Measurements from ENCODE around the gene P2RX7.
"Not testable (repeated sequence)": the region's sequence is repeated elsewhere in the genome, so short reads cannot be mapped to it uniquely, and the experiment has no call there.

Gene P2RX7

GRCh38 chr12:121184984-121185889 is 52.6 kb downstream of the P2RX7 start:
- Mint-ChIP-seq H3K27me3 (no peaks in the 10 kb centered on the region), H3K4me1 (no peaks in the 10 kb centered on the region), H3K9me3 (peaks cover 13% of the 10 kb centered on the region), H3K36me3 (peaks cover 42% of the 10 kb centered on the region), H3K27ac (no peak overlapping the region), H3K4me3 (no peak overlapping the region)
- CTCF ChIA-PET, result interaction anchor here (0.6 to 1.6 kb wide), 2 partner anchors 10 to 757 kb away, joined by 4 to 6 read pairs; no protein-coding TSS in a partner anchor
- DNase-seq, result no peak

DNA sequence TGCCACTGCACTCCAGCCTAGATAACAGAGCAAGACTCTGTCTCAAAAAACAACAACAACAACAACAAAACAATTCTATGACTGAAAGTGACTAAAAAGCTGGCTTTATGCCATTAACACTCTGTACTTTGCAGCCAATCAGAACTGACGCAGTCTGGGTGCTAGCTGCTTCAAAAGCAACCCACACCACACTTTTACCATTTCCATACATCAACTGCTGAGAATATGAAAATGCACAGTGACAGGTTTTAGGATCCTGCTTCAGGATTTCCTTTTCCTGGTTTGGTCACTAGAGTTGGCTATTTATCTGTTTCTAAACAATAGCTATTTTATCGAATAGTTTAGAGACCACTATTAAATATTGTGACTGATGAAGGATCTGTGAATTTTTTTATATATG is 54.1 kb downstream of the P2RX7 start:
- no peak for DNase-seq
- H3K27me3 Mint-ChIP-seq, result no peaks in the 10 kb centered on the region
- CTCF ChIA-PET, result interaction anchor here (1.6 kb wide), 1 partner anchor 9 kb away, joined by 6 read pairs; no protein-coding TSS in a partner anchor
- no peak overlapping the region for H3K27ac Mint-ChIP-seq
- peaks cover 7% of the 10 kb centered on the region for H3K9me3 Mint-ChIP-seq
- H3K4me3 Mint-ChIP-seq, result no peak overlapping the region
- H3K36me3 Mint-ChIP-seq, result peaks cover 35% of the 10 kb centered on the region
- H3K4me1 Mint-ChIP-seq, result peaks cover 2% of the 10 kb centered on the region

DNA sequence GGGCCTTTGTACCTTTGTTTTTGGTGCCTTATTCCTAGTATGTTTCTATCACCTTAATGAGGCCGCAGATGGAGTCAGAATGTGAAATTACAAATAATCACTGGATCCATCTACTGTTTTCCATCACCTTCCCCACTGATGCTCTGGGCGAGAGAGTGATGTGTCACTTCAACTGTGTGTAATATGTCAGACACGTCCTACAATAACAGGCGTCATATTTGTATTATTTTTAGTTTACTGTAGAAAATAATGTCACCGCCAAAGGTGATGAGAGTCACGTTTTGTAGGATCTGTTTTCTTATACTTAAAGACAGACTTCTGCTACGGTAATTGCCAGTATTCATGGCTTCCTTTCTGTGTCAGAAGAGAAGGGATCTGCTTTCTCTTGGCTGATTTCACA is 54.8 kb downstream of the P2RX7 start:
- Mint-ChIP-seq H3K27me3 (no peaks in the 10 kb centered on the region), H3K9me3 (no peaks in the 10 kb centered on the region), H3K4me1 (peaks cover 4% of the 10 kb centered on the region), H3K36me3 (peaks cover 29% of the 10 kb centered on the region), H3K4me3 (no peak overlapping the region), H3K27ac (no peak overlapping the region)
- DNase-seq, result no peak
- CTCF ChIA-PET, result no interaction called here

- no peak overlapping the region for H3K27ac Mint-ChIP-seq
- H3K4me1 Mint-ChIP-seq, result peaks cover 7% of the 10 kb centered on the region
- no peaks in the 10 kb centered on the region for H3K27me3 Mint-ChIP-seq
- H3K4me3 Mint-ChIP-seq, result no peak overlapping the region
- DNase-seq, result no peak
- CTCF ChIA-PET, result no interaction called here
- H3K36me3 Mint-ChIP-seq, result peaks cover 28% of the 10 kb centered on the region
- H3K9me3 Mint-ChIP-seq, result no peaks in the 10 kb centered on the region
Observed at GRCh38 chr12:121188227-121188626, 55.6 kb downstream of the P2RX7 start.

- CTCF ChIA-PET, result no interaction called here
- H3K9me3 Mint-ChIP-seq, result no peaks in the 10 kb centered on the region
- H3K4me1 Mint-ChIP-seq, result peaks cover 7% of the 10 kb centered on the region
- no peaks in the 10 kb centered on the region for H3K27me3 Mint-ChIP-seq
- H3K4me3 Mint-ChIP-seq, result no peak overlapping the region
- H3K27ac Mint-ChIP-seq, result no peak overlapping the region
- no peak for DNase-seq
- peaks cover 28% of the 10 kb centered on the region for H3K36me3 Mint-ChIP-seq
Observed at GRCh38 chr12:121189131-121189530, 56.5 kb downstream of the P2RX7 start.

GRCh38 chr12:121189619-121190155 is 57.0 kb downstream of the P2RX7 start:
- DNase-seq, result no peak
- Mint-ChIP-seq H3K4me1 (peaks cover 7% of the 10 kb centered on the region), H3K9me3 (no peaks in the 10 kb centered on the region), H3K4me3 (no peak overlapping the region), H3K36me3 (peaks cover 25% of the 10 kb centered on the region), H3K27ac (no peak overlapping the region), H3K27me3 (no peaks in the 10 kb centered on the region)
- CTCF ChIA-PET, result no interaction called here

DNA sequence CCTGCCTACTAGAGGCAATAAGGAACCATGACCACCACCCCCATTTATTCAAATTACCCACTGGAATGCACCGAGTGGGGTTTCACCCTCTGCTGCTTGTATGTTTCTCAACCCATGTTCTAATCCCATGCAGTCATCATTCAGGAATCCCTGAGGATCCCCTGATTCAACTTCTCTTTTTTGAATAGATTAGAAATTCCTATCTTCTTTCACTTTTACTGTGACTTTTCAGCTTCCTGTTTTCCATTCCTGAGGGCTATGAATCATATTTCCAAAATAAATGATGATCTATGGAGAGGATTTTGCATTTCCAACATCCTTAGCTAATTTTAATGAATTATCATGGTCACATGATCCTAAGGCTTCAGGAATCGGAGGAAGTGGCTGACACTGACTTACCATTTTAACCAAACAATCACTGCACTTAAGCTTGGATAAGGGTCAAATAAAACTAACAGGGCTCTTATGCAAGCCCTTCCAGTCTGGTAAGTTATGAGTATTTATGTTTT is 57.9 kb downstream of the P2RX7 start:
- DNase-seq, result no peak
- CTCF ChIA-PET, result no interaction called here
- Mint-ChIP-seq H3K4me3 (no peak overlapping the region), H3K27ac (no peak overlapping the region), H3K27me3 (no peaks in the 10 kb centered on the region), H3K9me3 (no peaks in the 10 kb centered on the region), H3K36me3 (peaks cover 18% of the 10 kb centered on the region), H3K4me1 (peaks cover 7% of the 10 kb centered on the region)

DNA sequence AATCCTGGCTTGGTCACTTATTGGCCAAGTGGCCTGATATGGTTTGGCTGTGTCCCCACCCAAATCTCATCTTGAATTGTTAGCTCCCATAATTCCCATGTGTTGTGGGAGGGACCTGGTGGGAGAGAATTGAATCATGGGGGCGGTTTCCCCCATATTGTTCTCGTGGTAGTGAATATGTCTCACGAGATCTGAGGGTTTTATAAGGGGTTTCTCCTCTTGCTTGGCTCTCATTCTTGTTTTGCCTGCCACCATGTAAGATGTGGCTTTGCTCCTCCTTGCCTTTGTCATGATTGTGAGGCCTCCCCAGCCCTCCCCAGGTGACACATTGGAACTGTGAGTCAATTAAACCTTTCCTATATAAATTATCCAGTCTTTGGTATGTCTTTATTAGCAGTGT is 58.5 kb downstream of the P2RX7 start:
- DNase-seq, result no peak
- H3K9me3 Mint-ChIP-seq, result no peaks in the 10 kb centered on the region
- peaks cover 7% of the 10 kb centered on the region for H3K4me1 Mint-ChIP-seq
- H3K27ac Mint-ChIP-seq, result no peak overlapping the region
- no peaks in the 10 kb centered on the region for H3K27me3 Mint-ChIP-seq
- peaks cover 14% of the 10 kb centered on the region for H3K36me3 Mint-ChIP-seq
- CTCF ChIA-PET, result no interaction called here
- H3K4me3 Mint-ChIP-seq, result no peak overlapping the region

GRCh38 chr12:121196902-121197301 is 64.2 kb downstream of the P2RX7 start:
- DNase-seq, result peak; percentile 31
- no peak overlapping the region for H3K4me3 Mint-ChIP-seq
- no peaks in the 10 kb centered on the region for H3K9me3 Mint-ChIP-seq
- CTCF ChIA-PET, result no interaction called here
- peaks cover 19% of the 10 kb centered on the region for H3K4me1 Mint-ChIP-seq
- no peak overlapping the region for H3K27ac Mint-ChIP-seq
- peaks cover 22% of the 10 kb centered on the region for H3K27me3 Mint-ChIP-seq
- H3K36me3 Mint-ChIP-seq, result no peaks in the 10 kb centered on the region

DNA sequence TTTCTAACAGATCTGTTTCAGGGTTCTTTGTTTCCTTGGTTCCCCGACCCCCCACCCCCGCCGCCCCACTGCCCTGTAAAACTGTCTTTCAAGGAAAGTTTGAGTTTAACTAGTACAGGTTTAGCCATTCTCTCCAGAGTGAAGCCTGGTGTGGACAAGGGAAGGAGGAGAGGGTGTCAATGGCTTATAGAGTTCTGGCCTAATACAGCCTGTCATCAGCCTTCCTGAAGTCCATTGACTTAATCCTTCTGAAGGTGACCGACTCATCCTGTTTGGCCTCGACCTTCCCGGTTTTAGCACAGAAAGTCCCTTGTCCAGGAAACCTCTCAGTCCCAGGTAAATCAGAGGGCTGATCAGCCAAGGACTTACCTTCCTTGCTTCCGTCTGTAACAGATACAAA is 66.3 kb downstream of the P2RX7 start:
- Mint-ChIP-seq H3K36me3 (no peaks in the 10 kb centered on the region), H3K4me1 (peaks cover 14% of the 10 kb centered on the region), H3K4me3 (no peak overlapping the region), H3K27ac (no peak overlapping the region), H3K27me3 (peaks cover 29% of the 10 kb centered on the region), H3K9me3 (no peaks in the 10 kb centered on the region)
- DNase-seq, result no peak
- CTCF ChIA-PET, result interaction anchor here (1.3 kb wide), 1 partner anchor 76 kb away, joined by 4 read pairs; no protein-coding TSS in a partner anchor

GRCh38 chr12:121201140-121201539 is 68.5 kb downstream of the P2RX7 start:
- H3K36me3 Mint-ChIP-seq, H3K4me3 Mint-ChIP-seq, DNase-seq, H3K27ac Mint-ChIP-seq, H3K9me3 Mint-ChIP-seq: not testable (repeated sequence)
- Mint-ChIP-seq H3K27me3 (peaks cover 30% of the 10 kb centered on the region), H3K4me1 (peaks cover 23% of the 10 kb centered on the region)
- CTCF ChIA-PET, result interaction anchor here (0.7 kb wide), 1 partner anchor 595 kb away, joined by 3 read pairs; no protein-coding TSS in a partner anchor

- H3K9me3 Mint-ChIP-seq, result no peaks in the 10 kb centered on the region
- no peak for DNase-seq
- H3K4me3 Mint-ChIP-seq, result no peak overlapping the region
- H3K27ac Mint-ChIP-seq, result no peak overlapping the region
- H3K36me3 Mint-ChIP-seq, result no peaks in the 10 kb centered on the region
- H3K4me1 Mint-ChIP-seq, result peaks cover 15% of the 10 kb centered on the region
- CTCF ChIA-PET, result no interaction called here
- H3K27me3 Mint-ChIP-seq, result peaks cover 26% of the 10 kb centered on the region
Observed at GRCh38 chr12:121202407-121203355, 70.0 kb downstream of the P2RX7 start.

- Mint-ChIP-seq H3K36me3 (no peaks in the 10 kb centered on the region), H3K27me3 (peaks cover 20% of the 10 kb centered on the region), H3K27ac (no peak overlapping the region), H3K4me3 (no peak overlapping the region), H3K4me1 (peaks cover 17% of the 10 kb centered on the region), H3K9me3 (no peaks in the 10 kb centered on the region)
- DNase-seq, result no peak
- CTCF ChIA-PET, result no interaction called here
Observed at GRCh38 chr12:121203482-121203881, 70.8 kb downstream of the P2RX7 start.

- Mint-ChIP-seq H3K27ac (no peak overlapping the region), H3K4me3 (no peak overlapping the region), H3K9me3 (no peaks in the 10 kb centered on the region), H3K27me3 (peaks cover 15% of the 10 kb centered on the region), H3K36me3 (no peaks in the 10 kb centered on the region), H3K4me1 (peaks cover 25% of the 10 kb centered on the region)
- CTCF ChIA-PET, result interaction anchor here (0.8 to 1.3 kb wide), 2 partner anchors 10 to 23 kb away, joined by 4 read pairs; no protein-coding TSS in a partner anchor
- DNase-seq, result no peak
Observed at GRCh38 chr12:121205491-121205890, 72.8 kb downstream of the P2RX7 start.

All from activated naive CD4-positive, alpha-beta T cell treated with anti-CD3 and anti-CD28 coated beads, Interleukin-2, amount 10 ng/mL, durations not matched to agents 7 days and 5 days (primary cell).